GM18520 (cell line): ENCODE data around the gene OR8I2.
"Not testable (repeated sequence)": the region's sequence is repeated elsewhere in the genome, so short reads cannot be mapped to it uniquely, and the experiment has no call there.

Experiments used
- ATAC-seq: cut with Tn5 transposase; IDR thresholded peaks from one replicate; pipeline ENCODE4 v1.9.1; 2021; ENCODE audit not compliant: unreplicated experiment

OR8I2 gene

GRCh38 chr11:56093008-56093407, at the start of gene OR8I2:
TSS of gene OR8I2 (plus strand) at chr11:56093308. CDS start at chr11:56093308, 0 bp downstream.
- no peak for ATAC-seq

GRCh38 chr11:56045538-56045937, 47.6 kb upstream of the OR8I2 start:
- no peak for ATAC-seq

DNA sequence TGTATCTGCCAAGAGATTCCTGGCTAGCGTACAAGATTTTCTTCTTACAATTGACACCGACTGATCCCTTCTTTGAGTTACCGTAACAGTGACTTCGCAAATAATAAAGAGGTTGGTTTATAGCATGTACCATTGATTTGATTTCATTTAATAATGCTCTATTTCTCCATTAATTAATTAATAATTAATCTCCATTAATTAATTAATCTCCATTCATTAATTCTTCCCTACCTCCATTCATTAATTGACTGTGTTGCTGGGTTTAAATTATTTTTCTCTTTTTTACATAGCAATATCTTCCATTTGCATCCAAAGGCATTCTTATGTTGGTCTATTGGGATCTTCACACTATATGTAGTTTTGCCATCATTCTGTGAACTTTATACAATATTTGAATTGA, 44.6 kb upstream of the OR8I2 start:
- no peak for ATAC-seq

- no peak for ATAC-seq
These were observed 43.6 kb upstream of the OR8I2 start for GRCh38 chr11:56049487-56049886.

DNA sequence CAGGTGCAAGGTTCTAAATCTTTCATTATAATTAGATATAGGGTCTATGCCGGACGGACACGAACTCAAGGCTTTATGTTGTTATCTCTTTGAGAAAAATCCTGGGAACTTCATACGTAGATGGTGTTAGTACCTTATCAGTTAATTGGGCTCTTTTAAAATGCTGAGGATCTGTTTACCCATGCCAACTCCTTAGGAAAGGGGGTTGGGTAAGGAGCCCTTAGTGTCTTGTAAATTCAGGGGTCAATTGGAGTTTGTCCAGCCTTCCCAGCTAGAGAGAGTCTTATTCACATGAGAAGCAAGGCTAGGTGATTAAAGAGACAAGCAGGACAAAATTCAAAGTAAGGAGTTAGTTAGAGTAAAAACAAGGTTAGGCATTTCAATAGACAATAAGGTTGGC, 36.7 kb upstream of the OR8I2 start:
- not testable (repeated sequence) for ATAC-seq

GRCh38 chr11:56057661-56058237, 35.4 kb upstream of the OR8I2 start:
- not testable (repeated sequence) for ATAC-seq

- not testable (repeated sequence) for ATAC-seq
These were observed 34.8 kb upstream of the OR8I2 start for GRCh38 chr11:56058260-56058780.

DNA sequence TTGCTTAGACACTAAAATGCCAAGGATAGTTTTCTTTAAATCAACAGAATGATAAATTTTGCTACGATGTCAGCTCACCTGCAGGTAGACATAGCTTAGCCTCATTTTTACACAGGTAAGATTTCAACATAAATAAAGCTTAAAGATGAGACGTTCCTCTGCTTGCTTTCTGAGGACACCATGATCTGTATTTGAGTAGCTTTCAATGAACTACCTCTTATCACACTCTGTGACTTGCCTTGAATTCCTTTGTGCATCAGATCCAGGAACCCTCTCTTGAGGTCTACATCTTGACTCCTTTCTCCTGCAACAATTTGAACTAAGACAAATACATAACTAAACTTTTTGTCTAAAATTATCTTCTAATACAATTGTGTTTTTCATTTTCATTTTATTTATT, 26.1 kb upstream of the OR8I2 start:
- ATAC-seq = no peak

DNA sequence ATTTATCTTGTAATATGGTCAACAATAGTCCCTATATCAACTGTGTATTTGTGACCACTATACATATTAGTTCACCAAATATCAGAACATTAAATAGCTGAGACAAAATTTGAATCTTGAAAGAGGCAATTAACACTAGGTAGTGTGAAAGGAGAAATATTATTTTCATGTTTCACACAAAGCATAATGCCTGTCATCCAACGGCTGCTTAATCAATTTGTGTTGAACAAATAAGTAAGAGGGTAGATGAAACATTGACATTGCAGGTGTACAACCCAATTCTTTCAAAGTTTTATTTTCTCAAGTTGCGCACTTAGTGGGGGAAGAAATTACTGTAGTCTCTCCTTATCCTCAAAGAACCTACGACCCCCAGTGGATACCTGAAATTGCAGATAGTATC, 3.4 kb upstream of the OR8I2 start:
- no peak for ATAC-seq

DNA sequence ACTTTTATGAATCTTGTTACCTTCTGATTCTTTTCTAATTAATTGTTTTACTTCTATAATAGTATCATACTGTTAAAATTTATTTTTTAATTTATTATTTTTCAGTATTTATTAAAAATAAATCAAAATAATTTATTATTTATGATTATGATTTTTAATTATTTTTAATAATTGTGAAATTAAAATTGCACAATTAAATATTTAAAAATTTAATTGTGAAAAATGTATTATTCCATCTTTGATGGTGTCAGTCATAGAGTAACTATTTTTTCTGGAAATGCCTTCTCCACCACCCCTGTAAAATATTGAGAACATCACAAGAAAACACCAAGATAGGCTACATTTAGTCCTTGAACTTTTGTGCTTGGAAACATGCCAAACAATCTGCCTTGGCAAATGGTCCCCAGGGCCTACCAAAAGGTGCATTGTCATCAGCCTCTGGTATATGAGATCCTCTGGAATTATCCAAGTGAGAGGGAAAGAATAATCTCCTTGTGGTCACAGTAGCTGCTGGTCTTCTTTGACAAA, 10.2 kb downstream of the OR8I2 start, which contains the start of gene OR8H2:
OR8H2 (plus strand) TSS at position 478 of the 528 bp plus-strand sequence. CDS start 1,356 bp downstream, outside the sequence.
- no peak for ATAC-seq

DNA sequence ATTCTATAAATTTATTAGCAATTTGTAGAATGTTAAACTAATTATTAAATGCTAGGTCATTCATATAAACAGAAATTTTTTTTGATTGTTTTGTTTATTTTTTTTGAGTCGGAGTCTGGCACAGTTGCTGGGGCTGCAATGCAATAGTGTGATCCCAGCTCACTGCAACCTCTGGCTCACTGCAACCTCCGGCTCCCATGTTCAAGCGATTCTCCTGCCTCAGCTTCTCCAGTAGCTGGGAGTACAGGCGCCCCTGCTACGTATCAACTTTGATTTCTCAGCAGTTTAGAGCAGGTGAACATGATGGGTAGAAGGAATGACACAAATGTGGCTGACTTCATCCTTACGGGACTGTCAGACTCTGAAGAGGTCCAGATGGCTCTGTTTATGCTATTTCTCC, 29.0 kb downstream of the OR8I2 start, which contains the start of gene OR8H3:
OR8H3 (plus strand) TSS at position 301 of the 400 bp plus-strand sequence; CDS start at position 301, 0 bp downstream.
- no peak for ATAC-seq

- ATAC-seq = no peak
These were observed 47.1 kb downstream of the OR8I2 start, which contains the start of gene OR8J3 for GRCh38 chr11:56140151-56140661. TSS of gene OR8J3 (minus strand) at chr11:56140201. CDS start at chr11:56137718, 2,483 bp downstream.

DNA sequence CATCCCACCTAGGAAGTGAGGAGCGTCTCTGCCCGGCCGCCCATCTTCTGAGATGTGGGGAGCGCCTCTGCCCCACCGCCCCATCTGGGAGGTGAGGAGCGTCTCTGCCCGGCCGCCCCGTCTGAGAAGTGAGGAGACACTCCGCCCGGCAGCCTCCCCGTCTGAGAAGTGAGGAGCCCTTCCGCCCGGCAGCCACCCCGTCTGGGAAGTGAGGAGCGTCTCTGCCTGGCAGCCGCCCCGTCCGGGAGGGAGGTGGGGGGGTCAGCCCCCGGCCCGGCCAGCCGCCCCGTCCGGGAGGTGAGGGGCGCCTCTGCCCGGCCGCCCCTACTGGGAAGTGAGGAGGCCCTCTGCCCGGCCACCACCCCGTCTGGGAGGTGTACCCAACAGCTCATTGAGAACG, 50.6 kb downstream of the OR8I2 start:
- ATAC-seq = not testable (repeated sequence)
